HEK293 (cell line): ENCODE measurements around the gene CFAP157.

Source experiments
- BCL11B ChIP-seq: fragments of 450-650 bp; formaldehyde crosslinking; IDR thresholded peaks from 2 replicates; pipeline ENCODE4 v1.5.1; 2016; ENCODE audit warnings: low read depth, missing biosample characterization, missing genetic modification characterization
- YY1 ChIP-seq: fragments of 450-650 bp; formaldehyde crosslinking; IDR thresholded peaks from 2 replicates; pipeline ENCODE4 v1.5.1; 2018; ENCODE audit warnings: missing biosample characterization, missing genetic modification characterization
- ZNF155 ChIP-seq: fragments of 450-650 bp; formaldehyde crosslinking; IDR thresholded peaks from 2 replicates; pipeline ENCODE4 v1.5.1; 2016; ENCODE audit warnings: missing biosample characterization, missing genetic modification characterization
- ZNF23 ChIP-seq: fragments of 450-650 bp; formaldehyde crosslinking; IDR thresholded peaks from 2 replicates; pipeline ENCODE4 v1.5.1; 2016; ENCODE audit warnings: missing biosample characterization, missing genetic modification characterization, borderline replicate concordance
- ZNF670 ChIP-seq: fragments of 450-650 bp; formaldehyde crosslinking; IDR thresholded peaks from 2 replicates; pipeline ENCODE4 v1.5.1; 2016; ENCODE audit warnings: missing biosample characterization, missing genetic modification characterization, low read depth
- TF ChIP-seq, protein P1 (sequence below): fragments of 450-650 bp; formaldehyde crosslinking; IDR thresholded peaks from 2 replicates; pipeline ENCODE4 v1.5.1; 2016; ENCODE audit warnings: missing biosample characterization, missing genetic modification characterization
- TF ChIP-seq, protein P2 (sequence below): fragments of 450-650 bp; formaldehyde crosslinking; IDR thresholded peaks from 2 replicates; pipeline ENCODE4 v1.5.1; 2016; ENCODE audit warnings: missing biosample characterization, missing genetic modification characterization
- TF ChIP-seq, protein P3 (sequence below): fragments of 450-650 bp; formaldehyde crosslinking; IDR thresholded peaks from 2 replicates; pipeline ENCODE4 v1.5.1; 2016; ENCODE audit warnings: missing biosample characterization, missing genetic modification characterization, low read depth
- TF ChIP-seq, protein P4 (sequence below): fragments of 450-650 bp; formaldehyde crosslinking; IDR thresholded peaks from 2 replicates; pipeline ENCODE4 v1.5.1; 2016; ENCODE audit warnings: missing biosample characterization, missing genetic modification characterization

DNA sequence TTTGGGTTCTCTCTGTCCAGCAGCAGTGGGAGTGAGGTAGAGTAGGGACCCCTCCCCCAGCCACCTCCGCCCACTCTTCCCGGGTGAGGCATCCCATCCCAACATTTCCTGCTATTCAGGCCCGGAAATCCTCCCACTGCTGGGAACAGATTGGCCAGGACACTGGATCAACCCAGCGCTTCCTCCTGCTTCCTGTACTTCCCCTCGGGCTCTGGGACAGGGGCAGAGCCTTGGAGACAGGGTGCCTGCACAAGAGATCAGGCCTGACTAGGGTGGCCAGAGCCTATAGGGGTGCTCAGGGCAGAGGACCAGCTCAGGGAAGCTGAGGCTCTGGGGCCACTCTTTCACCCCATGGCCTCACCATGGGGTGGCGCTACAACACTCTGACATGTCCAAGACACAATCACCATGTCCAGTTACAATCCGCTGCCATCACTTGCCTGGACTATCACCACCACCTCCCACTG lies 57.2 kb downstream of the CFAP157 start:
- TF ChIP-seq, protein P1, sequence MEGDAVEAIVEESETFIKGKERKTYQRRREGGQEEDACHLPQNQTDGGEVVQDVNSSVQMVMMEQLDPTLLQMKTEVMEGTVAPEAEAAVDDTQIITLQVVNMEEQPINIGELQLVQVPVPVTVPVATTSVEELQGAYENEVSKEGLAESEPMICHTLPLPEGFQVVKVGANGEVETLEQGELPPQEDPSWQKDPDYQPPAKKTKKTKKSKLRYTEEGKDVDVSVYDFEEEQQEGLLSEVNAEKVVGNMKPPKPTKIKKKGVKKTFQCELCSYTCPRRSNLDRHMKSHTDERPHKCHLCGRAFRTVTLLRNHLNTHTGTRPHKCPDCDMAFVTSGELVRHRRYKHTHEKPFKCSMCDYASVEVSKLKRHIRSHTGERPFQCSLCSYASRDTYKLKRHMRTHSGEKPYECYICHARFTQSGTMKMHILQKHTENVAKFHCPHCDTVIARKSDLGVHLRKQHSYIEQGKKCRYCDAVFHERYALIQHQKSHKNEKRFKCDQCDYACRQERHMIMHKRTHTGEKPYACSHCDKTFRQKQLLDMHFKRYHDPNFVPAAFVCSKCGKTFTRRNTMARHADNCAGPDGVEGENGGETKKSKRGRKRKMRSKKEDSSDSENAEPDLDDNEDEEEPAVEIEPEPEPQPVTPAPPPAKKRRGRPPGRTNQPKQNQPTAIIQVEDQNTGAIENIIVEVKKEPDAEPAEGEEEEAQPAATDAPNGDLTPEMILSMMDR (tag by site-specific recombination): no peak
- TF ChIP-seq ZNF670 (tag by site-specific recombination) (no peak), ZNF23 (tag by site-specific recombination) (no peak), ZNF155 (tag by site-specific recombination) (no peak), YY1 (tag by site-specific recombination) (no peak), BCL11B (tag by site-specific recombination) (no peak)
- TF ChIP-seq, protein P2, sequence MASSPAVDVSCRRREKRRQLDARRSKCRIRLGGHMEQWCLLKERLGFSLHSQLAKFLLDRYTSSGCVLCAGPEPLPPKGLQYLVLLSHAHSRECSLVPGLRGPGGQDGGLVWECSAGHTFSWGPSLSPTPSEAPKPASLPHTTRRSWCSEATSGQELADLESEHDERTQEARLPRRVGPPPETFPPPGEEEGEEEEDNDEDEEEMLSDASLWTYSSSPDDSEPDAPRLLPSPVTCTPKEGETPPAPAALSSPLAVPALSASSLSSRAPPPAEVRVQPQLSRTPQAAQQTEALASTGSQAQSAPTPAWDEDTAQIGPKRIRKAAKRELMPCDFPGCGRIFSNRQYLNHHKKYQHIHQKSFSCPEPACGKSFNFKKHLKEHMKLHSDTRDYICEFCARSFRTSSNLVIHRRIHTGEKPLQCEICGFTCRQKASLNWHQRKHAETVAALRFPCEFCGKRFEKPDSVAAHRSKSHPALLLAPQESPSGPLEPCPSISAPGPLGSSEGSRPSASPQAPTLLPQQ (tag by site-specific recombination): no peak
- TF ChIP-seq, protein P3, sequence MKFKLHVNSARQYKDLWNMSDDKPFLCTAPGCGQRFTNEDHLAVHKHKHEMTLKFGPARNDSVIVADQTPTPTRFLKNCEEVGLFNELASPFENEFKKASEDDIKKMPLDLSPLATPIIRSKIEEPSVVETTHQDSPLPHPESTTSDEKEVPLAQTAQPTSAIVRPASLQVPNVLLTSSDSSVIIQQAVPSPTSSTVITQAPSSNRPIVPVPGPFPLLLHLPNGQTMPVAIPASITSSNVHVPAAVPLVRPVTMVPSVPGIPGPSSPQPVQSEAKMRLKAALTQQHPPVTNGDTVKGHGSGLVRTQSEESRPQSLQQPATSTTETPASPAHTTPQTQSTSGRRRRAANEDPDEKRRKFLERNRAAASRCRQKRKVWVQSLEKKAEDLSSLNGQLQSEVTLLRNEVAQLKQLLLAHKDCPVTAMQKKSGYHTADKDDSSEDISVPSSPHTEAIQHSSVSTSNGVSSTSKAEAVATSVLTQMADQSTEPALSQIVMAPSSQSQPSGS (tag by site-specific recombination): no peak
- TF ChIP-seq, protein P4, sequence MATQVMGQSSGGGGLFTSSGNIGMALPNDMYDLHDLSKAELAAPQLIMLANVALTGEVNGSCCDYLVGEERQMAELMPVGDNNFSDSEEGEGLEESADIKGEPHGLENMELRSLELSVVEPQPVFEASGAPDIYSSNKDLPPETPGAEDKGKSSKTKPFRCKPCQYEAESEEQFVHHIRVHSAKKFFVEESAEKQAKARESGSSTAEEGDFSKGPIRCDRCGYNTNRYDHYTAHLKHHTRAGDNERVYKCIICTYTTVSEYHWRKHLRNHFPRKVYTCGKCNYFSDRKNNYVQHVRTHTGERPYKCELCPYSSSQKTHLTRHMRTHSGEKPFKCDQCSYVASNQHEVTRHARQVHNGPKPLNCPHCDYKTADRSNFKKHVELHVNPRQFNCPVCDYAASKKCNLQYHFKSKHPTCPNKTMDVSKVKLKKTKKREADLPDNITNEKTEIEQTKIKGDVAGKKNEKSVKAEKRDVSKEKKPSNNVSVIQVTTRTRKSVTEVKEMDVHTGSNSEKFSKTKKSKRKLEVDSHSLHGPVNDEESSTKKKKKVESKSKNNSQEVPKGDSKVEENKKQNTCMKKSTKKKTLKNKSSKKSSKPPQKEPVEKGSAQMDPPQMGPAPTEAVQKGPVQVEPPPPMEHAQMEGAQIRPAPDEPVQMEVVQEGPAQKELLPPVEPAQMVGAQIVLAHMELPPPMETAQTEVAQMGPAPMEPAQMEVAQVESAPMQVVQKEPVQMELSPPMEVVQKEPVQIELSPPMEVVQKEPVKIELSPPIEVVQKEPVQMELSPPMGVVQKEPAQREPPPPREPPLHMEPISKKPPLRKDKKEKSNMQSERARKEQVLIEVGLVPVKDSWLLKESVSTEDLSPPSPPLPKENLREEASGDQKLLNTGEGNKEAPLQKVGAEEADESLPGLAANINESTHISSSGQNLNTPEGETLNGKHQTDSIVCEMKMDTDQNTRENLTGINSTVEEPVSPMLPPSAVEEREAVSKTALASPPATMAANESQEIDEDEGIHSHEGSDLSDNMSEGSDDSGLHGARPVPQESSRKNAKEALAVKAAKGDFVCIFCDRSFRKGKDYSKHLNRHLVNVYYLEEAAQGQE: no peak
